GM21529 (cell line): ENCODE data around the gene TSPAN5.
A peak's percentile ranks its signal among the peaks of the same experiment; 100 is the strongest.
"Not testable (repeated sequence)": the region's sequence is repeated elsewhere in the genome, so short reads cannot be mapped to it uniquely, and the experiment has no call there.

Experiments
- ATAC-seq: cut with Tn5 transposase; IDR thresholded peaks from one replicate; pipeline ENCODE4 v1.9.1; 2021; ENCODE audit not compliant: unreplicated experiment

The TSPAN5 gene

DNA sequence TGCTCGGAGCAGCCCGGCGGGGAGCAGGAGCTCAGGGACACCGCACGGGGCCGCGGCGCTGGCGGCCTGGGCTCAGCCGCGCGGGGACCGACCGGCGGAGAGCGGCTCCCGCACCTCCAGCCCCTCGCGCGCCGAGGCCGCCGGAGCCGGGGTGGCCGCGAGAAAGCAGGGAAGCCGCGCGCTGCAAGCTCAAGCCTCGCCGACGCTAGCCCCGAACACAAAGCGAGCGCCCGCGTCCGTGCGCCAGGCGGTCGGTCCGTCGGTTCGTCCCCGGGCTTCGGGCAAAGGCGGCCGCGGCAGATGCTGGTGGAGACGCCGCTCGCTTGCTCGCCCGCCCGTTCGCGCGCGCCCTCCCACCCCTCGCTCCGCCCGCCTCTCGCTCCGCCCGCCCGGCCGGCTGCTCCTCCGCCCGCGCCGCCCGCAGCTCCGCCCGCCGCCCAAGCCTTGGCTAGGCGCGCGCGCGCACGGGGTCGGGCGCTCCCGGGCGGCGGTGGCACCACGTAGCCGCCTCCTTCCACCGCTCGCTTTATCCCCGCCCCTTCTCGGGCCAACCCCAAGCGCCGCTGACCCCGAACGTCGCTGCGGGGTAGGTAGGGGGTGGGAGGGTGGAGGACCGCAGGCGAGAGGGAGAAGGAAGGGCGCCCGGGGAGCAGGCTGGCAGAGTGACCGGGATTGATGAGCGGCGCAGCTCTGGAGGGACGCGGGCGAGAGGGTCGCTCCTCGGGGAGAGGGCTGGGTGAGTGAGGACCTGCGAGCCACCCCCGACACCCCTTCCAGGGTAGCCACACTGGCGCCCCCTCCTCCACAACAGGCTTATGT, at the start of gene TSPAN5:
TSPAN5 (minus strand) TSS at position 325 of the 819 bp plus-strand sequence.
- peak; percentile 66 for ATAC-seq

DNA sequence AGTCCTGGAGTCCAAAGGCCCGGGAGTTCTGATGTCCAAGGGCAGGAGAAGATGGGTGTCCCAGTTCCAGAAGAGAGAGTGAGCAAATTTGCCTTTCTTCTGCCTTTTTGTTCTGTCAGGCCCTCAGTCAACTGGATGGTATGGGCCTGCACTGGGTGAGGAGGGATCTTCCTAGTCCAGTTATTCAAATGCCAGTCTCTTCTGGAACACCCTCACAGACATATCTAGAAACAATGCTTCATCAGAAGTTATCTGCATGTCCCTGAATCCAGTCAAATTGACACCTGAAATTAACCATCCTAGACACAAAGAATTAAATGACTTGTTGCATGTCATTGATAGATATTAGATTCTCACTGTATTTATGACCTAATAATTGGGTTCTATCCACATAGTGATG, 48.5 kb upstream of the TSPAN5 start:
- no peak for ATAC-seq

DNA sequence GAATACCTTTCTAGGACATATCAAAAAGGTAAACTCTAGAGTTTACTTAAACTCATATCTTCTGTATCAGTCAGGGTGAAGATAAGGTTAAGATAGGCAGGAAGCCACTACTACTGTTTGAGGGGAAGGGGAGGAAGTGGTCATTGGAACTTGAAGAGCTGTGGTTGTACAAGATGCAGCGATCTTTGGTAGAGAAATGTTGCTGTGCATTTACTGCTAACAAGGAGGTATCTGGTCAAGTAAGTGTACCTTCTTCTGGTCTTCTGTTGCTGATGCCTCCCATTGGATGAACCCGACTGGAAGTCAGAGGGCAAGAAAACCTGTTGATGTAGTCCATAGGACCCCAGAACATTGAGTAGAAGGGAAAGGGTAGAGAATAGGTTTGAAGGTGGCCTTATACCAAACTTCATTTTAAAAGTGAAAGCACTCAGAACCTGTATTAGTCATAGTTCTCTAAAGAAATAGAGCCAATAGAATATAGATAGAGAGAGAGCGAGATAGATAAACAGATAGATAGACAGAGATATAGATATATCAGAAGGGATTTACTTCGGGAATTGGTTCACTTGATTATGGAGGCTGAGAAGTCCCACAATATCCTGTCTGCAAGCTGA, 47.9 kb upstream of the TSPAN5 start:
- no peak for ATAC-seq

DNA sequence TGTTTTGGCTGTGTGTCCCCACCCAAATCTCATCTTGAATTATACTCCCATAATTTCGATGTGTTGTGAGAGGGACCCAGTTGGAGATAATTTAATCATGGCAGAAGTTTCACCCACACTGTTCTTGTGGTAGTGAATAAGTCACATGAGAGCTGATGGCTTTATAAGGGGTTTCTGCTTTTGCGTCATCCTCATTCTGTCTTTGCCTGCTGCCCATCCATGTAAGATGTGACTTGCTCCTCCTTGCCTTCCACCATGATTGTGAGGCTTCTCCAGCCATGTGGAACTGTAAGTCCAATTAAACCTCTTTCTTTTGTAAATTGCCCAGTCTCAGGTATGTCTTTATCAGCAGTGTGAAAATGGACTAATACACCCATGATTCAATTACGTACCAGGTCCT, 47.2 kb upstream of the TSPAN5 start:
- ATAC-seq, result not testable (repeated sequence)

- ATAC-seq, result no peak
Measured at GRCh38 chr4:98700656-98701055, 42.2 kb upstream of the TSPAN5 start.

DNA sequence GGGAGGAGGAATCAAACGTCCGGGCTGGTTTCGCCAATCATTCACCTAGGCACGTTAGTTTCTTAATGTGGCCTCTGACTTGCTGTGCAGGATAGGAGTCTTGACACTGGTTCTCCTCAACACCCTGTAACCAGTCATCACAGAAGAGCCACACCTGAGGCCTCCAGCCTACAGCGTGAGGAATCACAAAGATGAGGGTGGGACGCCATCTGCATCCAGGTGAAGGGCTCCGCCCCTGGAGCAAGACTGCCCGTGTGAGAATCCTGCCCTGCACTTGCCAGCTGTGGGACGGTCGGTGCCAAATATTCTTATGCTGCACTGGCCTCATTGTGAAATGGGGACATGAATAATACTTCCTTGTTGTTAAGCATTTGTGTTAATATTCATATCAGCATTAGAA, 35.7 kb upstream of the TSPAN5 start:
- no peak for ATAC-seq

- no peak for ATAC-seq
Measured at GRCh38 chr4:98692411-98692810, 34.0 kb upstream of the TSPAN5 start.

GRCh38 chr4:98691588-98691987, 33.2 kb upstream of the TSPAN5 start:
- no peak for ATAC-seq

DNA sequence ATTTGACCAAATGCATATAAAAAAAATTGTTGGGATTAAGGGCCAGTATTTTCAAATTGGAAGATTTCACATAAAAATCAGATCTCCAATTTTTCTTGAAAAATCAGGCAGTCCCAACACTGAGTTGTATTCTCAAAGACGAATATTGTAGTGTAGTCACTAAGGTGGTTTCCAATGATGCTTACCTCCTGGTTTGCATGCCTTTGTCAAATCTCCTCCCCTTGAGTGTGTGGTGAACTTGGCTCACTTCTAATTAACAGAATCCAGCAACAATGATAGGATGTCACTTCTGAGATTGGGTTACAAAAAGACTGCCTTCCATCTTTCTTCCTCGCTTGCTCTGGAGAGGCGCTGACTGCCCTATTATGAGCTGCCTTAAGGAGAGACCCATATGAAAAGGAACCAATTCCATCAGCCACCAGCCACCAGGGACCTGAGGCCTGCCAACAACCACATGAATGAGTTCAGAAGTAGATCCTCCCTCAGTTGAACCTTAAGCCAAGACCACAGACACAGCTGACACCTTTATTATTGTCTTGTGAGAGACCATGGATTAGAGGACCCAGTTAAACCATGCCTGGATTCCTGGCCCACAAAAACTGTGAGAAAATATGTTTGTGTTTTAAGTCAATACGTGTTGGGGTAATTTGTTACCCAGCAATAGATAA, 31.2 kb upstream of the TSPAN5 start:
- ATAC-seq, result no peak

DNA sequence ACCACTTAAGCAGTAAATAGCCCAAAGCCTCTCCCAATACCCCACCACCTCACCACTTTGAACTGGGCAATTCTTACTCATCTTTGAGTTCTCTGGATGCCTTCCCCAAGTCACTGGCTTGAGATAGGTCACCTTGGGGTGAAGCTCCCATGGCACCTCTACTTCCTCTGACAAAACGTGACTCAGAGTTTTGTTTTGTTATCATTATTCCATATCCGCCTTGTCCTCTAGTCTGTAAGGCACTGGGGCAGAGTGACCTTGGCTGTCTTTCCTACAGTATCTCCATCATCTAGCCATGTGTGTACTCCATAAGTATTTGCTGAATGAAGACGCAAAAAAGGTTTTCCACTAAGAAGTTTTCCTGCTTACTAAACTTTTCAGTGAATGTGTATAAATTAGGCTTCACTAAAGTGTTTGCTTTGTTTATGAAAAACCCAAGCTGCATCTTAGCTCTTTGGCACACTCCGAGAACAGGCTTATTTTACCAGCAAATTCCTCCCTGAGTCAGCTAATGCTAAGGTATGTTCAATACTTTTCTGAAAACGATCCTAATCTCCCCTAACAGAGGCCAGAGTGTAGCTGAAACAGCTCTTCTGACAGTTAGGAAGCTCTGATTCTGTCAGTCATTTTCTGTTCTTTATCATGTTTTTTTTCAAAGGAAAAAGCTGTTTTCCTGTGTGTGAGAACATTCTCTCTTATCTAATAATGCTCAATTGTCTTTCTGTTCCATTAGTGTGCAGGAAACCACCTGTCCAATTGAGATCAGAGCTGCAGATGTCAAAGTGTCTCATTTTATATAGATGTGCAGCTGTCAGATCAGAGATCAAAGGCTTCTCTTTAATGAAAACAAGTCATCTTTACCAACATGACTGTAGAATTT, 30.2 kb upstream of the TSPAN5 start:
- ATAC-seq, result no peak

- ATAC-seq, result no peak
Measured at GRCh38 chr4:98687876-98688275, 29.5 kb upstream of the TSPAN5 start.

GRCh38 chr4:98686847-98687246, 28.4 kb upstream of the TSPAN5 start:
- ATAC-seq, result no peak

GRCh38 chr4:98686043-98686707, 27.8 kb upstream of the TSPAN5 start:
- no peak for ATAC-seq

GRCh38 chr4:98685225-98686042, 27.0 kb upstream of the TSPAN5 start:
- no peak for ATAC-seq

GRCh38 chr4:98682719-98683118, 24.3 kb upstream of the TSPAN5 start:
- ATAC-seq, result no peak

DNA sequence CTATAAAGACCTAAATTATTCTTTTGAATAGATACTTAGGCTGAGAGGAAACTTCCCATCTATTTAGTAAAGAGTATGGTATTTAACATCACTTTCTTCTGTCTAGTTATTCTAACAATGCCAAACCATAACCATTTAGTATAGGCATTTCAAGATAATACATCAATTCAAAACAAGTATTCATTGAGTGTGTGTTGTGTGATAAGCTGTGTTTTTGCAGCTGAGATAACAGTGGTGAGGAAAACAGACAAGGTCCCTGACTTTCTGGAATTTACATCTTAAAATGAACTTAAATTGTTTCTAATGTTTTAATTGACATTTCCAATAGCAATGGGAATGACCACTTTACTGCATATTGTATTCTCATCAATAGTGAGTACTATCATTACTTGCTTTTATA, 22.4 kb upstream of the TSPAN5 start:
- no peak for ATAC-seq

DNA sequence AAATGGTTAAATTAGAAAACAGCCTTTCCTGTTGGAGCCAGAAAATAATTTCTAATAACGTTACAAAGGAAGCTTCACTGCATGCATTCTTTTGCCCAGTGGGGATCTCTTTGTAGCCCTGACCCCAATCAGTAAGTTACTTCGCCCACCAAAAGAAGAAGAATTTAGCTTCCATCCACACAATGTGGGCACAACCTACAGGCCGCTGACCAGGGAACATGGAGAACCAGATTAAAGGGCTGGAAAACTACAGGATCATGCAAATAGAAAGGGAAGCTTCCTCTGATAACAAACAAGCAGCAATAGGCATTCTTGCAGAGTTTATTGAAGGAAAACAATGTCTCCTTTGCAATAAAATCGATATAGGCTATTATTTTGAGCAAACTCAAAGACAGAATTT, 21.3 kb upstream of the TSPAN5 start:
- ATAC-seq, result no peak

DNA sequence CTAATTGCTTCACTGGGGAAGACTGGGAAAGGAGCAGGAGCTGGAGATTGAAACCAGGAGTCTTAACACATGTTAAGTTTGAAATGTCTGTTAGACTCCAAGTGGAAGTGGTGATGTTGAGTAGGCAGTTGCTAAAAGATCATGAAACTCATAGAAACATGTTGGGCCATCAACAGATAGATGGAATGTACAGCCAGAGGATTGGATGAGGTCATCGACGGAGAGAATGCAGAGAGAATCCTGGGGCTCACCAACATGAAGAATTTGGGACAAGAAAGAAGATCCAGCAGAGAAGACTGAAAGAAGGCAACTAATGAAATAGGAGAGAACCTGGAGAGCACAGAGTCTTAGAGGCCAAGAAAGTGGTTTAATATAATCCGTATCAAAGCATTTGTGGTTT, 19.4 kb upstream of the TSPAN5 start:
- no peak for ATAC-seq

DNA sequence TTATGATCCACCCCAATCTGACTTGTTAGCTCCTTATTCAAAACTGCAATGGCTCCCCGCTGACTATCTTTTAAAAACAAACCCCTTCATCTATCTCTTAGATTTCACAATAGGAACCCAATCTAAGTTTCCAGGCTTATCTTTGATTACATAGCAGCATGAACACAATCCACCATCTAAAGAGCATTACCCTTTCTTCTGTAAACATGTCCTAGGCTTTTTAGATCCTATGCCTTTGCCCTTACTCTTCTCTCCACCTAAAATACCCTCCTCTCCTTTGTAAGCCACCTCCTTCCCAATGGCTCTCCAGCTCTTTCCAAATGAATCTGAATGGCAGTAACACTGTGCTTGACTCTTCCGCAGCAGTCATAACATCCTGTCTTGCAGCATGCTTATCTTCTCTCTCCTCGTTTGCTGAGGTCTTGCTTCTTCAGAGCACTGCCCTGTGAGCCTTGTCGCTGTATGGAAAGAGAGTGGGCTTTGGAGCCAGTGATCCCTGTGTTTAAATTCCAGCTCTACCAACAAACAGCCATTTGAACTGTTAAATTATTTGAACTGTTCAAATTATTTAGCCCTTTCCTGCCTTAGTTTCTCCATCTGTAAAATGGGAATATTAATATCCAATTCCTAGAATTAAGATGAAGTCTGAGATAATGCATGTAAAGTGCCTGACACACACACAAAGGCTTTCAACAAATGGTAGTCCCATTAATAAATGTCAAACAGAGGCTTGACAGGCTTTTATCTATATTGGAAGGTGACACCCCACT, 16.2 kb upstream of the TSPAN5 start:
- ATAC-seq, result no peak
